WTC11 (cell line): Measurements from ENCODE around the gene RANBP3. TPM values are rescaled to one million over a fixed set of nuclear protein-coding genes. Genes with fewer than 3 reads are reported as not detected.

Source experiments
- ATAC-seq: fragments of 200-7000 bp; cut with Tn5 transposase; 2 replicates; pipeline ENCODE4 v1.10.0; 2021; ENCODE audit warnings: mild to moderate bottlenecking, moderate library complexity
- CTCF ChIA-PET: fragments of 300-600 bp; sonication (Branson Sonifier 250); formaldehyde crosslinking; loops from one replicate; lab custom pipeline; 2021; ENCODE audit warnings: antibody characterized with exemption; lab: Charles Lee
- POLR2A ChIA-PET: fragments of 350-600 bp; sonication (Branson Sonifier 250); formaldehyde crosslinking; loops from one replicate; lab custom pipeline; 2021; ENCODE audit warnings: antibody characterized with exemption; lab: Charles Lee
- DNase-seq: peaks from one replicate; pipeline ENCODE4 v3.0.0; 2021; ENCODE audit warnings: low spot score
- H3K27ac Mint-ChIP-seq: 2 replicates; pipeline ENCODE4 v1.8.0; 2021; ENCODE audit warnings: mixed read lengths
- H3K27me3 Mint-ChIP-seq: 2 replicates; pipeline ENCODE4 v1.8.0; 2021; ENCODE audit warnings: low read depth, mild to moderate bottlenecking, moderate library complexity, mixed read lengths
- H3K36me3 Mint-ChIP-seq: 2 replicates; pipeline ENCODE4 v1.8.0; 2021; ENCODE audit warnings: mixed read lengths
- H3K4me1 Mint-ChIP-seq: 2 replicates; pipeline ENCODE4 v1.8.0; 2022; ENCODE audit warnings: mixed read lengths
- H3K4me3 Mint-ChIP-seq: 2 replicates; pipeline ENCODE4 v1.8.0; 2021; ENCODE audit warnings: mild to moderate bottlenecking, moderate library complexity, mixed read lengths
- H3K9me3 Mint-ChIP-seq: 2 replicates; pipeline ENCODE4 v1.8.0; 2021; ENCODE audit warnings: mixed read lengths
- AR ChIP-seq: fragments of 250-450 bp; sonication (Bioruptor Pico); IDR thresholded peaks from 2 replicates; pipeline ENCODE4 v1.9.0; 2021; ENCODE audit warnings: mild to moderate bottlenecking
- ATF3 ChIP-seq: sonication (generic); formaldehyde crosslinking; conservative IDR thresholded peaks from 2 replicates; pipeline ENCODE4 v1.8.1; 2022; ENCODE audit warnings: mild to moderate bottlenecking, missing genetic modification reagents
- ATF6 ChIP-seq: sonication (generic); formaldehyde crosslinking; IDR thresholded peaks from 2 replicates; pipeline ENCODE4 v1.8.1; 2023; ENCODE audit warnings: mild to moderate bottlenecking, missing genetic modification reagents
- CREB1 ChIP-seq: sonication (generic); formaldehyde crosslinking; IDR thresholded peaks from 2 replicates; pipeline ENCODE4 v1.8.0; 2023; ENCODE audit warnings: mild to moderate bottlenecking, missing genetic modification reagents
- E2F5 ChIP-seq: sonication (generic); formaldehyde crosslinking; IDR thresholded peaks from 2 replicates; pipeline ENCODE4 v1.8.1; 2022; ENCODE audit warnings: mild to moderate bottlenecking, moderate library complexity, missing genetic modification reagents
- EMX1 ChIP-seq: fragments of 250-450 bp; sonication (Bioruptor Pico); IDR thresholded peaks from 2 replicates; pipeline ENCODE4 v1.8.0; 2021; ENCODE audit warnings: mild to moderate bottlenecking
- GABPB1 ChIP-seq: sonication (generic); formaldehyde crosslinking; IDR thresholded peaks from 2 replicates; pipeline ENCODE4 v1.8.1; 2023; ENCODE audit warnings: mild to moderate bottlenecking, missing genetic modification reagents
- MYBL2 ChIP-seq: sonication (generic); formaldehyde crosslinking; IDR thresholded peaks from 2 replicates; pipeline ENCODE4 v1.8.1; 2023; ENCODE audit warnings: mild to moderate bottlenecking, moderate library complexity, missing genetic modification reagents
- NFATC4 ChIP-seq: fragments of 250-450 bp; sonication (Bioruptor Pico); IDR thresholded peaks from 2 replicates; pipeline ENCODE4 v1.9.0; 2021; ENCODE audit warnings: mild to moderate bottlenecking
- NFE2L1 ChIP-seq: sonication (generic); formaldehyde crosslinking; IDR thresholded peaks from 2 replicates; pipeline ENCODE4 v1.8.1; 2023; ENCODE audit warnings: missing genetic modification reagents
- NR1H2 ChIP-seq: sonication (generic); formaldehyde crosslinking; IDR thresholded peaks from 2 replicates; pipeline ENCODE4 v1.9.0; 2021; ENCODE audit warnings: mild to moderate bottlenecking, moderate library complexity, missing genetic modification reagents
- OVOL2 ChIP-seq: fragments of 250-450 bp; sonication (Bioruptor Pico); IDR thresholded peaks from 2 replicates; pipeline ENCODE4 v1.9.0; 2021; ENCODE audit warnings: mild to moderate bottlenecking, borderline replicate concordance
- RELA ChIP-seq: sonication (generic); formaldehyde crosslinking; IDR thresholded peaks from 2 replicates; pipeline ENCODE4 v1.8.1; 2022; ENCODE audit warnings: missing genetic modification reagents, mild to moderate bottlenecking, borderline replicate concordance
- SOX15 ChIP-seq: fragments of 250-450 bp; sonication (Bioruptor Pico); IDR thresholded peaks from 2 replicates; pipeline ENCODE4 v1.9.0; 2021; ENCODE audit warnings: mild to moderate bottlenecking
- SP1 ChIP-seq: sonication (generic); formaldehyde crosslinking; conservative IDR thresholded peaks from 2 replicates; pipeline ENCODE4 v1.8.1; 2022; ENCODE audit warnings: missing genetic modification reagents
- TCF7 ChIP-seq: sonication (generic); formaldehyde crosslinking; IDR thresholded peaks from 2 replicates; pipeline ENCODE4 v1.8.0; 2022; ENCODE audit warnings: mild to moderate bottlenecking, low read depth, missing genetic modification reagents, moderate library complexity
- TEAD4 ChIP-seq: sonication (generic); formaldehyde crosslinking; IDR thresholded peaks from 2 replicates; pipeline ENCODE4 v1.8.0; 2022; ENCODE audit warnings: mild to moderate bottlenecking, missing genetic modification reagents
- ZBTB43 ChIP-seq: sonication (generic); formaldehyde crosslinking; IDR thresholded peaks from 2 replicates; pipeline ENCODE4 v1.8.1; 2023; ENCODE audit warnings: mild to moderate bottlenecking, missing genetic modification reagents
- ZNF232 ChIP-seq: sonication (generic); formaldehyde crosslinking; IDR thresholded peaks from 2 replicates; pipeline ENCODE4 v1.8.0; 2022; ENCODE audit warnings: mild to moderate bottlenecking, missing genetic modification reagents
- ZNF425 ChIP-seq: fragments of 250-450 bp; sonication (Bioruptor Pico); conservative IDR thresholded peaks from 2 replicates; pipeline ENCODE4 v1.9.0; 2021; ENCODE audit warnings: mild to moderate bottlenecking
- total RNA-seq: library from RNA; stranded (reverse); gene quantifications from 3 replicates; pipeline ENCODE4 v1.2.3, GENCODE V29; 2021

Gene RANBP3
- total RNA-seq, 1 experiment from 2014 or later: 76.3 TPM

- no peak for DNase-seq
- CTCF ChIA-PET: interaction anchor here (1.0 to 1.6 kb wide), 5 partner anchors 11 to 206 kb away, joined by 3 to 4 read pairs (median 3); no protein-coding TSS in a partner anchor
- Mint-ChIP-seq H3K4me1 (no peaks in the 10 kb centered on the region), H3K36me3 (no peaks in the 10 kb centered on the region), H3K27ac (no peak overlapping the region), H3K4me3 (no peak overlapping the region), H3K9me3 (no peaks in the 10 kb centered on the region), H3K27me3 (no peaks in the 10 kb centered on the region)
- POLR2A ChIA-PET: interaction anchor here (0.6 kb wide), 1 partner anchor 120 kb away, joined by 3 read pairs; no protein-coding TSS in a partner anchor
- TF ChIP-seq GABPB1 (CRISPR knock-in tag) (no peak), ATF3 (no peak), ZNF425 (CRISPR knock-in tag) (no peak), TEAD4 (no peak), ZNF232 (CRISPR knock-in tag) (no peak), E2F5 (CRISPR knock-in tag) (no peak), SP1 (CRISPR knock-in tag) (no peak), RELA (CRISPR knock-in tag) (no peak), SOX15 (CRISPR knock-in tag) (no peak)
- ATAC-seq: no peak
Observed at GRCh38 chr19:6010107-6010506, 32.2 kb upstream of the RANBP3 start.

- CTCF ChIA-PET: interaction anchor here (0.6 to 2.6 kb wide), 6 partner anchors 11 to 285 kb away, joined by 3 to 11 read pairs (median 5); partner anchors contain the start of gene NRTN
- no peaks in the 10 kb centered on the region for H3K4me1 Mint-ChIP-seq
- no peak for ATAC-seq
- no peaks in the 10 kb centered on the region for H3K27me3 Mint-ChIP-seq
- TF ChIP-seq AR (CRISPR knock-in tag): no peak
- no peak for TF ChIP-seq NFE2L1 (CRISPR knock-in tag)
- no peak for TF ChIP-seq TCF7 (CRISPR knock-in tag)
- no peak overlapping the region for H3K4me3 Mint-ChIP-seq
- no peak for DNase-seq
- no peaks in the 10 kb centered on the region for H3K9me3 Mint-ChIP-seq
- H3K36me3 Mint-ChIP-seq: no peaks in the 10 kb centered on the region
- POLR2A ChIA-PET: no interaction called here
- no peak overlapping the region for H3K27ac Mint-ChIP-seq
Observed at GRCh38 chr19:6007866-6008265, 29.9 kb upstream of the RANBP3 start.

- ChIA-PET CTCF (interaction anchor here (1.5 to 2.6 kb wide), 5 partner anchors 10 to 203 kb away, joined by 5 to 11 read pairs (median 10); partner anchors contain the start of gene NRTN), POLR2A (no interaction called here)
- ATAC-seq (no peak), DNase-seq (no peak)
- H3K27me3 Mint-ChIP-seq: no peaks in the 10 kb centered on the region
- H3K36me3 Mint-ChIP-seq: no peaks in the 10 kb centered on the region
- no peaks in the 10 kb centered on the region for H3K4me1 Mint-ChIP-seq
- no peaks in the 10 kb centered on the region for H3K9me3 Mint-ChIP-seq
- H3K4me3 Mint-ChIP-seq: no peak overlapping the region
- H3K27ac Mint-ChIP-seq: no peak overlapping the region
- TF ChIP-seq MYBL2 (no peak), OVOL2 (CRISPR knock-in tag) (no peak), EMX1 (CRISPR knock-in tag) (no peak), CREB1 (no peak), ZBTB43 (CRISPR knock-in tag) (no peak), ATF6 (CRISPR knock-in tag) (no peak), ZNF425 (CRISPR knock-in tag) (no peak), NFATC4 (CRISPR knock-in tag) (no peak), NFE2L1 (CRISPR knock-in tag) (no peak), NR1H2 (CRISPR knock-in tag) (no peak)
Observed at GRCh38 chr19:6006896-6007295, 29.0 kb upstream of the RANBP3 start.
